HepG2 (cell line): ENCODE results near the gene FSHR. TPM values are rescaled to one million over a fixed set of nuclear protein-coding genes. Genes with fewer than 3 reads are reported as not detected.

Source experiments
- ATAC-seq: fragments of 200-7000 bp; cut with Tn5 transposase; 3 replicates; pipeline ENCODE4 v1.9.1; 2020; ENCODE audit warnings: mild to moderate bottlenecking, moderate library complexity
- BruUV-seq: library from RNA; stranded (reverse); fragments of 400-500 nt; replicated peaks from 2 replicates; lab custom pipeline; 2021; lab: Mats Ljungman, UMichigan
- CTCF ChIA-PET: fragments of 300-600 bp; formaldehyde crosslinking; extraction: SDS; loops from one replicate; lab custom pipeline; 2021; ENCODE audit warnings: low total read pairs, inconsistent platforms, low intra/inter-chr PET ratio; lab: Yijun Ruan, JAX
- POLR2A ChIA-PET: fragments of 350-600 bp; sonication (Branson Sonifier 250); formaldehyde crosslinking; loops from one replicate; lab custom pipeline; 2020; ENCODE audit warnings: antibody characterized with exemption, inconsistent platforms; lab: Yijun Ruan, JAX
- DNase-seq: peaks from one replicate; pipeline ENCODE4 v3.0.0-alpha.2; 2015; ENCODE audit warnings: low spot score
- FAIRE-seq: peaks from 3 replicates; lab custom pipeline; 2011; peaks lifted over from hg19 to GRCh38; lab: Jason Lieb, UNC
- H2AFZ ChIP-seq: one replicate; pipeline ENCODE4 v1.6.1; 2011; ENCODE audit warnings: low read length, inconsistent platforms
- H3K27ac ChIP-seq: fragments of 300-600 bp; 3 replicates; pipeline ENCODE4 v1.8.0; 2011; ENCODE audit warnings: mixed run types, mild to moderate bottlenecking, mixed read lengths, low read length, inconsistent platforms; ENCODE audit not compliant: insufficient read depth; ENCODE audit errors: extremely low read length
- H3K27me3 ChIP-seq, 2 experiments: fragments of 200-600 bp in 1 of 2; 2 replicates in 1 of 2; 3 replicates in 1 of 2; pipeline versions ENCODE4 v1.6.0 to v1.8.0; 2011; ENCODE audit warnings: low read length in 2 of 2, mild to moderate bottlenecking in 2 of 2, moderate library complexity in 2 of 2, inconsistent platforms in 1 of 2; ENCODE audit not compliant: insufficient read depth in 2 of 2, control insufficient read depth in 1 of 2
- H3K36me3 ChIP-seq, 2 experiments: fragments of 200-600 bp in 1 of 2; replicated peaks in 1 of 2; 2 replicates in 1 of 2; 3 replicates in 1 of 2; pipeline versions ENCODE4 v1.5.1 to v1.8.0; 2011; ENCODE audit warnings: low read length in 2 of 2, inconsistent platforms in 1 of 2; ENCODE audit not compliant: insufficient read depth in 2 of 2, control insufficient read depth in 1 of 2
- H3K4me1 ChIP-seq: 2 replicates; pipeline ENCODE4 v1.5.1; 2012; ENCODE audit warnings: low read length, inconsistent platforms; ENCODE audit not compliant: insufficient read depth
- H3K4me2 ChIP-seq: 2 replicates; pipeline ENCODE4 v1.6.0; 2011; ENCODE audit warnings: low read depth, low read length, inconsistent platforms
- H3K4me3 ChIP-seq, 3 experiments: fragments of 200-600 bp in 1 of 3; sonication (generic), shearing (Covaris generic) in 1 of 3; replicated peaks in 1 of 3; 2 replicates each; pipeline ENCODE4 v1.5.1; 2011 to 2016; ENCODE audit warnings: low read length in 3 of 3, inconsistent platforms in 2 of 3, low read depth in 2 of 3, mild to moderate bottlenecking in 2 of 3, control low read depth in 1 of 3, mixed read lengths in 1 of 3; ENCODE audit not compliant: insufficient read depth in 1 of 3
- H3K79me2 ChIP-seq: one replicate; pipeline ENCODE4 v1.6.1; 2011; ENCODE audit warnings: low read length, inconsistent platforms; ENCODE audit not compliant: insufficient read depth
- H3K9ac ChIP-seq: 2 replicates; pipeline ENCODE4 v1.6.0; 2011; ENCODE audit warnings: mild to moderate bottlenecking, low read depth, low read length, inconsistent platforms; ENCODE audit not compliant: insufficient read depth
- H3K9me3 ChIP-seq: 2 replicates; pipeline ENCODE4 v1.5.1; 2012; ENCODE audit warnings: mild to moderate bottlenecking, low read length
- H4K20me1 ChIP-seq: 2 replicates; pipeline ENCODE4 v1.6.0; 2011; ENCODE audit warnings: inconsistent platforms, mild to moderate bottlenecking, low read length, moderate library complexity; ENCODE audit not compliant: insufficient read depth
- ATF7 ChIP-seq, 2 experiments: fragments of 450-650 bp in 1 of 2; sonication (generic) in 1 of 2; formaldehyde crosslinking in 1 of 2; IDR thresholded peaks; 2 replicates each; pipeline versions ENCODE4 v1.4.0 to v1.6.1; 2016 to 2020; ENCODE audit warnings: antibody characterized with exemption in 1 of 2, mild to moderate bottlenecking in 1 of 2, missing genetic modification reagents in 1 of 2
- GTF3A ChIP-seq: sonication (generic); formaldehyde crosslinking; conservative IDR thresholded peaks from 2 replicates; pipeline ENCODE4 v1.4.0; 2020; ENCODE audit warnings: mild to moderate bottlenecking, missing genetic modification reagents
- JUNB ChIP-seq: sonication (generic); formaldehyde crosslinking; IDR thresholded peaks from 2 replicates; pipeline ENCODE4 v1.8.0; 2022; ENCODE audit warnings: missing genetic modification reagents, mild to moderate bottlenecking, borderline replicate concordance
- MXD4 ChIP-seq: IDR thresholded peaks from 2 replicates; pipeline ENCODE4 v1.6.1; 2016; ENCODE audit warnings: mild to moderate bottlenecking, missing biosample characterization, missing genetic modification reagents
- POGZ ChIP-seq: sonication (generic); formaldehyde crosslinking; IDR thresholded peaks from 2 replicates; pipeline ENCODE4 v1.4.0; 2020; ENCODE audit warnings: mild to moderate bottlenecking, missing genetic modification reagents
- POLR2A ChIP-seq, 2 experiments: IDR thresholded peaks; 2 replicates each; pipeline ENCODE4 v1.6.1; 2011; ENCODE audit warnings: low read depth in 2 of 2, low read length in 2 of 2, mild to moderate bottlenecking in 1 of 2, moderate library complexity in 1 of 2; ENCODE audit not compliant: insufficient read depth in 1 of 2
- RAD51 ChIP-seq: fragments of 450-650 bp; IDR thresholded peaks from 2 replicates; pipeline ENCODE4 v1.6.1; 2016; ENCODE audit warnings: borderline replicate concordance
- RNF2 ChIP-seq: fragments of 450-650 bp; conservative IDR thresholded peaks from 2 replicates; pipeline ENCODE4 v1.6.1; 2016; ENCODE audit warnings: low read depth
- SALL1 ChIP-seq: sonication (generic); formaldehyde crosslinking; IDR thresholded peaks from 2 replicates; pipeline ENCODE4 v1.8.0; 2022; ENCODE audit warnings: mild to moderate bottlenecking, missing genetic modification reagents
- ZNF326 ChIP-seq: sonication (generic); formaldehyde crosslinking; IDR thresholded peaks from 2 replicates; pipeline ENCODE4 v1.4.0; 2020; ENCODE audit warnings: missing genetic modification reagents, borderline replicate concordance
- WGBS: methylation state at CpG from one replicate; pipeline ENCODE4 v1.1.6; 2017; ENCODE audit warnings: low lambda C conversion rate; 5-methylcytosine and 5-hydroxymethylcytosine counted together
- in situ Hi-C: cut with HindIII; loops from 2 replicates; pipeline ENCODE4 v1.10.0; 2017; ENCODE audit warnings: low pct_unique_long_range_greater_than_20kb; ENCODE audit not compliant: extremely low pct_ligation_motif_present
- intact Hi-C: fragments of 100-400 bp; cut with micrococcal nuclease; formaldehyde crosslinking; loops from one replicate; pipeline ENCODE4 v1.10.0; 2022; ENCODE audit not compliant: unreplicated experiment
- polyA plus RNA-seq, 8 experiments: library from polyadenylated mRNA; depleted of rRNA in 3 of 8; stranded (reverse) in 7 of 8; unstranded in 1 of 8; fragments of >200 nt; fragmentation: Illumina TruSeq in 4 of 8; extraction: Trizol in 4 of 8; gene quantifications; 2 replicates each; pipeline versions ENCODE4 v1.2.1 to v1.2.3, GENCODE V29; 2011 to 2016; ENCODE audit warnings: low read depth in 4 of 8, missing spikeins in 1 of 8, mixed read lengths in 1 of 8; ENCODE audit not compliant: insufficient read depth in 1 of 8
- total RNA-seq, 5 experiments: library from RNA; depleted of rRNA; stranded (reverse); fragments of >200 nt; fragmentation: Illumina TruSeq; extraction: Trizol; gene quantifications; 2 replicates each; pipeline ENCODE4 v1.2.3, GENCODE V29; 2016; ENCODE audit warnings: low read depth in 1 of 5

FSHR gene
- total and polyA plus RNA-seq, 2 of the 13 experiments (the other 11 are each of a cell fraction or from before 2014, with no cell fraction given), result not detected

DNA sequence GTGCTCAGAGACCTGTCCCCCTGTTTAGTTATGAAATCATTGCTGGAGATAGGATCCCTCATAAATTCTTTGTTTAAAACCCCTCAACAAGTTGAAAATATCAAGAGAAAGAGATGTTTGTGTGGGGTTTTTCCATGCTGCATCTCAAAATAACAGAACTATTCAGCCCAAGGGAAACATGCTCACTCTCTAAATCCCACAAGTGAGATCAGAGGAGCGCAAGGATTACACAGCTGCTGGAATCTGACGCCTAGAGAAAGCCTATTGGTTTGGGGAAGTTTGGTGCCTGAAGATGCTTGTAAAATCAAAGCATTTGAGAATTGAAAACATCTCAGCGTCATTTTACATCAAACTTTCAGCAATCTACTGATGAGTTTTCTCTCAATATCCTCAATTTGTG, 7.9 kb downstream of the FSHR start:
- Histone ChIP-seq H3K9me3 (0 out of 2 replicates have a peak, but pooled peaks cover 5% of the 10 kb centered on the region), H3K4me1 (no peaks in the 10 kb centered on the region), H3K36me3 (no peaks in the 10 kb centered on the region), H3K9ac (no peak overlapping the region), H3K4me3 (no peak overlapping the region), H2AFZ (no peak overlapping the region), H3K79me2 (no peaks in the 10 kb centered on the region), H3K27me3 (no peaks in the 10 kb centered on the region), H3K4me2 (no peak overlapping the region), H4K20me1 (no peaks in the 10 kb centered on the region), H3K27ac (no peak overlapping the region)
- FAIRE-seq, result no peak
- no peak for DNase-seq
- no peak for TF ChIP-seq JUNB (CRISPR knock-in tag)
- TF ChIP-seq POGZ (CRISPR knock-in tag), result no peak
- no peak for TF ChIP-seq GTF3A (CRISPR knock-in tag)
- no peak for TF ChIP-seq MXD4 (CRISPR knock-in tag)
- TF ChIP-seq POLR2A (IDR thresholded peaks at IDR 0.05; ENCODE audit: insufficient read depth in 1 of 2, low read depth in 2 of 2, low read length in 2 of 2), result no peak
- TF ChIP-seq ZNF326 (CRISPR knock-in tag), result no peak
- TF ChIP-seq RNF2, result no peak
- no peak for TF ChIP-seq ATF7 (IDR thresholded peaks at IDR 0.05)
- no peak for TF ChIP-seq ATF7 (CRISPR knock-in tag; IDR thresholded peaks at IDR 0.05)
- no peak for ATAC-seq
- in situ Hi-C loops (no loop called here), intact Hi-C loops (no loop called here)
- ChIA-PET POLR2A (no interaction called here), CTCF (no interaction called here)
- BruUV-seq, result no TSS peak
- 4% methylated on average over 3 of the region's 3 CpGs for WGBS

DNA sequence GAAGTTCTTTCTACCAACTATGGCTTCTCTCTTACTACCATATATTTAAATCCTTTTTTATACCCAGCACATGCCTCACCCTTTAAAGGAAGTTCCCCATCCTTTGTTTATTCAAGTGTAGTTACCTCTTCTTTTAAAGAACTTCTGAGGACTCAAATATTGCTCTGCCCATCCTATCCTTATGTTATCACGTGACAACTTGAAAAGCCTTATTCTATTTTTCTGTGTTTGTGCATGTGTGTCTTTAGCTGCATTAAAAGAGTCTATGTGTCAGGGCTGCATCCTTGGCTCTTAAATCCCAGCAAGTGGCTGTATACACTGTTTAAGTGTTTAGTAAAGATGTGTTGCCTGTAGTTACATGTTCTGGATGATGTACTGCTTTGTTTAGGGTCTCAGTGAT, 22.5 kb downstream of the FSHR start:
- no peak for DNase-seq
- CTCF ChIA-PET, result no interaction called here
- 0% methylated on average over 1 of the region's 1 CpG for WGBS
- Histone ChIP-seq H3K9me3 (peaks cover 55% of the 10 kb centered on the region), H3K4me3 (no peak overlapping the region), H3K4me2 (no peak overlapping the region), H3K27me3 (no peaks in the 10 kb centered on the region), H3K9ac (no peak overlapping the region), H3K36me3 (no peaks in the 10 kb centered on the region), H2AFZ (no peak overlapping the region), H3K4me1 (no peaks in the 10 kb centered on the region), H4K20me1 (no peaks in the 10 kb centered on the region), H3K27ac (no peak overlapping the region), H3K79me2 (no peaks in the 10 kb centered on the region)
- FAIRE-seq, result no peak
- BruUV-seq, result no TSS peak
- peak; percentile 70; the same call in 1 of the 2 replicates for TF ChIP-seq RAD51
- TF ChIP-seq SALL1 (CRISPR knock-in tag), result no peak
- intact Hi-C loops, result no loop called here
- in situ Hi-C loops, result no loop called here
- POLR2A ChIA-PET, result no interaction called here
- ATAC-seq, result no peak
